Left renal pelvis (tissue), 4 donors: ENCODE results near the gene YPEL3. TPM values are rescaled to one million over a fixed set of nuclear protein-coding genes. Genes with fewer than 3 reads are reported as not detected.
A peak's percentile ranks its signal among the peaks of the same experiment; 100 is the strongest.
"Not testable (repeated sequence)": the region's sequence is repeated elsewhere in the genome, so short reads cannot be mapped to it uniquely, and the experiment has no call there.

Experiments used
- DNase-seq, 4 donors: peaks; one replicate each; pipeline ENCODE4 v3.0.0-alpha.2; 2013; ENCODE audit warnings: low read depth in 4 of 4, low spot score in 3 of 4
- polyA plus RNA-seq, 4 donors: library from polyadenylated mRNA; unstranded; fragments of 120-200 nt; gene quantifications; one replicate each; pipeline ENCODE4 v1.2.1, GENCODE V29; 2013; ENCODE audit not compliant: insufficient read length in 4 of 4

YPEL3 gene
- polyA plus RNA-seq, 4 donors, result 51.7 to 78.4 (median 59.6) TPM

- DNase-seq, result no peak
Observed at GRCh38 chr16:30119428-30119827, 23.4 kb upstream of the YPEL3 start.

GRCh38 chr16:30117768-30118167 is 21.8 kb upstream of the YPEL3 start:
- no peak for DNase-seq

GRCh38 chr16:30116291-30117207 is 20.5 kb upstream of the YPEL3 start:
- DNase-seq, result no peak

GRCh38 chr16:30115238-30115637 is 19.2 kb upstream of the YPEL3 start:
- no peak for DNase-seq

- not testable (repeated sequence) for DNase-seq
Observed at GRCh38 chr16:30114833-30115232, 18.8 kb upstream of the YPEL3 start.

- no peak for DNase-seq
Observed at GRCh38 chr16:30114411-30114810, 18.4 kb upstream of the YPEL3 start.

GRCh38 chr16:30113711-30114333 is 17.8 kb upstream of the YPEL3 start:
- no peak for DNase-seq

GRCh38 chr16:30113031-30113710 is 17.2 kb upstream of the YPEL3 start, which contains the start of gene GDPD3:
Gene GDPD3, minus strand, starts transcription at chr16:30113537. Its CDS starts 59 bp downstream, at chr16:30113478.
- DNase-seq, result no peak

- DNase-seq, result no peak
Observed at GRCh38 chr16:30112197-30113030, 16.4 kb upstream of the YPEL3 start.

GRCh38 chr16:30110661-30111060 is 14.6 kb upstream of the YPEL3 start:
- no peak for DNase-seq

GRCh38 chr16:30108059-30108850 is 12.2 kb upstream of the YPEL3 start:
- DNase-seq, result no peak

- no peak for DNase-seq
Observed at GRCh38 chr16:30104492-30104891, 8.5 kb upstream of the YPEL3 start.

- DNase-seq, result no peak
Observed at GRCh38 chr16:30104090-30104489, 8.1 kb upstream of the YPEL3 start.

- no peak for DNase-seq
Observed at GRCh38 chr16:30096862-30097563, 1.0 kb upstream of the YPEL3 start.

- DNase-seq, result no peak
Observed at GRCh38 chr16:30095166-30096078, 591 bp downstream of the YPEL3 start.

- no peak for DNase-seq
Observed at GRCh38 chr16:30094541-30095165, 1.4 kb downstream of the YPEL3 start.

- DNase-seq, result peak in 2 of 4 donors; percentile 45 to 60
Observed at GRCh38 chr16:30092373-30093010, 3.5 kb downstream of the YPEL3 start.
